HG03354 (cell line): ENCODE results near the gene LHX3.

Experiments
- ATAC-seq: cut with Tn5 transposase; IDR thresholded peaks from one replicate; pipeline ENCODE4 v1.9.1; 2021; ENCODE audit warnings: mild to moderate bottlenecking; ENCODE audit not compliant: unreplicated experiment, poor library complexity, severe bottlenecking

The LHX3 gene

GRCh38 chr9:136204838-136205706, at the start of gene LHX3:
Gene LHX3, minus strand, starts transcription at chr9:136205128. Its CDS starts 116 bp downstream, at chr9:136205012.
- no peak for ATAC-seq

GRCh38 chr9:136253246-136254130, 48.6 kb upstream of the LHX3 start:
- no peak for ATAC-seq

- ATAC-seq: no peak
Observed at GRCh38 chr9:136252846-136253245, 47.9 kb upstream of the LHX3 start.

GRCh38 chr9:136252281-136252680, 47.4 kb upstream of the LHX3 start:
- no peak for ATAC-seq

GRCh38 chr9:136251264-136252115, 46.6 kb upstream of the LHX3 start:
- ATAC-seq: no peak

- ATAC-seq: no peak
Observed at GRCh38 chr9:136250676-136251075, 45.7 kb upstream of the LHX3 start.

- ATAC-seq: no peak
Observed at GRCh38 chr9:136249877-136250559, 45.1 kb upstream of the LHX3 start.

GRCh38 chr9:136248951-136249876, 44.3 kb upstream of the LHX3 start:
- no peak for ATAC-seq

- no peak for ATAC-seq
Observed at GRCh38 chr9:136247947-136248637, 43.2 kb upstream of the LHX3 start.

- ATAC-seq: no peak
Observed at GRCh38 chr9:136247551-136247916, 42.6 kb upstream of the LHX3 start.

- ATAC-seq: no peak
Observed at GRCh38 chr9:136246849-136247550, 42.1 kb upstream of the LHX3 start.

- peak; percentile 54 for ATAC-seq
Observed at GRCh38 chr9:136245219-136246150, 40.6 kb upstream of the LHX3 start, which contains the start of gene QSOX2. Gene QSOX2, minus strand, starts transcription at chr9:136245812. Its CDS starts 9 bp downstream, at chr9:136245803.

- ATAC-seq: peak; percentile 1
Observed at GRCh38 chr9:136244969-136245218, 40.0 kb upstream of the LHX3 start.

- peak; percentile 40 for ATAC-seq
Observed at GRCh38 chr9:136244122-136244968, 39.4 kb upstream of the LHX3 start.

- no peak for ATAC-seq
Observed at GRCh38 chr9:136243631-136244030, 38.7 kb upstream of the LHX3 start.
